Measurements from ENCODE around the gene EID2. TPM values are rescaled to one million over a fixed set of nuclear protein-coding genes. Genes with fewer than 3 reads are reported as not detected.

EID2 gene
- total and polyA plus RNA-seq, 2 donors (not counting 1 experiment from before 2014, with no cell fraction given), result 9.1 to 10.0 TPM

GRCh38 chr19:39497996-39498797 is 41.8 kb downstream of the EID2 start:
- Histone ChIP-seq H2AFZ (ENCODE audit: low read length) (peak overlapping the region; percentile 29), H3K27me3 (ENCODE audit: control insufficient read depth, insufficient read depth, low read length) (peaks cover 24% of the 10 kb centered on the region), H3K36me3 (ENCODE audit: control insufficient read depth, insufficient read depth, low read length) (no peaks in the 10 kb centered on the region), H3K4me2 (ENCODE audit: extremely low read depth, insufficient read depth, low read length) (peak overlapping the region; percentile 79), H4K20me1 (ENCODE audit: control insufficient read depth, extremely low read depth, insufficient read depth, low read length) (no peaks in the 10 kb centered on the region), H3K9me3 (ENCODE audit: control insufficient read depth, insufficient read depth, low read depth, low read length) (no peaks in the 10 kb centered on the region), H3K4me3 (replicated peaks in 1 of 4; ENCODE audit: control extremely low read depth in 1 of 4, insufficient read depth in 1 of 4, low read depth in 3 of 4, low read length in 4 of 4) (peak overlapping the region in 2 of 4 experiments; percentile 30 to 46), H3K79me2 (ENCODE audit: control insufficient read depth, insufficient read depth, low read length) (no peaks in the 10 kb centered on the region), H3K27ac (ENCODE audit: insufficient read depth, low read length) (no peak overlapping the region), H3K4me1 (ENCODE audit: control insufficient read depth, extremely low read depth, insufficient read depth, low read length) (no peaks in the 10 kb centered on the region), H3K9ac (ENCODE audit: insufficient read depth, low read length) (no peak overlapping the region)
- TF ChIP-seq CTCF (conservative IDR thresholded peaks at IDR 0.05 in 1 of 2, IDR thresholded peaks at IDR 0.05 in 1 of 2; ENCODE audit: low read depth in 1 of 2, low read length in 2 of 2), result peak; percentile 25 to 42
- peak; percentile 93 for TF ChIP-seq EZH2 (IDR thresholded peaks at IDR 0.05; ENCODE audit: low read length, missing control alignments)
- peak; percentile 24 to 43 for DNase-seq (ENCODE audit: low read depth in 2 of 2)

- peaks cover 24% of the 10 kb centered on the region for H3K27me3 ChIP-seq (ENCODE audit: control insufficient read depth, insufficient read depth, low read length)
- H3K9ac ChIP-seq (ENCODE audit: insufficient read depth, low read length), result no peak overlapping the region
- H3K4me1 ChIP-seq (ENCODE audit: control insufficient read depth, extremely low read depth, insufficient read depth, low read length), result no peaks in the 10 kb centered on the region
- no peaks in the 10 kb centered on the region for H4K20me1 ChIP-seq (ENCODE audit: control insufficient read depth, extremely low read depth, insufficient read depth, low read length)
- no peak overlapping the region for H3K27ac ChIP-seq (ENCODE audit: insufficient read depth, low read length)
- H3K4me3 ChIP-seq (replicated peaks in 1 of 4; ENCODE audit: control extremely low read depth in 1 of 4, insufficient read depth in 1 of 4, low read depth in 3 of 4, low read length in 4 of 4), result peak overlapping the region in 1 of 4 experiments; percentile 30
- H3K4me2 ChIP-seq (ENCODE audit: extremely low read depth, insufficient read depth, low read length), result no peak overlapping the region
- H3K36me3 ChIP-seq (ENCODE audit: control insufficient read depth, insufficient read depth, low read length), result no peaks in the 10 kb centered on the region
- no peak overlapping the region for H2AFZ ChIP-seq (ENCODE audit: low read length)
- TF ChIP-seq CTCF (conservative IDR thresholded peaks at IDR 0.05 in 1 of 2, IDR thresholded peaks at IDR 0.05 in 1 of 2; ENCODE audit: low read depth in 1 of 2, low read length in 2 of 2) (no peak), EZH2 (IDR thresholded peaks at IDR 0.05; ENCODE audit: low read length, missing control alignments) (no peak)
- DNase-seq (ENCODE audit: low read depth in 2 of 2), result no peak
- no peaks in the 10 kb centered on the region for H3K79me2 ChIP-seq (ENCODE audit: control insufficient read depth, insufficient read depth, low read length)
- no peaks in the 10 kb centered on the region for H3K9me3 ChIP-seq (ENCODE audit: control insufficient read depth, insufficient read depth, low read depth, low read length)
Observed at GRCh38 chr19:39497701-39497995, 42.3 kb downstream of the EID2 start.

GRCh38 chr19:39496063-39496462 is 43.9 kb downstream of the EID2 start:
- no peak overlapping the region for H3K4me2 ChIP-seq (ENCODE audit: extremely low read depth, insufficient read depth, low read length)
- no peaks in the 10 kb centered on the region for H3K79me2 ChIP-seq (ENCODE audit: control insufficient read depth, insufficient read depth, low read length)

More at GRCh38 chr19:39496063-39496462, 43.9 kb downstream of the EID2 start:
- H3K27me3 ChIP-seq (ENCODE audit: control insufficient read depth, insufficient read depth, low read length), result peaks cover 24% of the 10 kb centered on the region
- no peaks in the 10 kb centered on the region for H3K4me1 ChIP-seq (ENCODE audit: control insufficient read depth, extremely low read depth, insufficient read depth, low read length)
- H4K20me1 ChIP-seq (ENCODE audit: control insufficient read depth, extremely low read depth, insufficient read depth, low read length), result no peaks in the 10 kb centered on the region
- no peaks in the 10 kb centered on the region for H3K9me3 ChIP-seq (ENCODE audit: control insufficient read depth, insufficient read depth, low read depth, low read length)
- H3K9ac ChIP-seq (ENCODE audit: insufficient read depth, low read length), result no peak overlapping the region
- H3K36me3 ChIP-seq (ENCODE audit: control insufficient read depth, insufficient read depth, low read length), result no peaks in the 10 kb centered on the region
- H3K27ac ChIP-seq (ENCODE audit: insufficient read depth, low read length), result no peak overlapping the region
- H2AFZ ChIP-seq (ENCODE audit: low read length), result no peak overlapping the region
- H3K4me3 ChIP-seq (replicated peaks in 1 of 4; ENCODE audit: control extremely low read depth in 1 of 4, insufficient read depth in 1 of 4, low read depth in 3 of 4, low read length in 4 of 4), result no peak overlapping the region
- TF ChIP-seq EZH2 (IDR thresholded peaks at IDR 0.05; ENCODE audit: low read length, missing control alignments), result no peak
- TF ChIP-seq CTCF (conservative IDR thresholded peaks at IDR 0.05 in 1 of 2, IDR thresholded peaks at IDR 0.05 in 1 of 2; ENCODE audit: low read depth in 1 of 2, low read length in 2 of 2), result no peak
- DNase-seq (ENCODE audit: low read depth in 2 of 2), result no peak
